Right lobe of liver (tissue), 6 donors: Measurements from ENCODE around the gene TOMM40L. TPM values are rescaled to one million over a fixed set of nuclear protein-coding genes. Genes with fewer than 3 reads are reported as not detected.

Source experiments
- ATAC-seq, 4 donors: fragments of 200-7000 bp; cut with Tn5 transposase; one replicate each; pipeline ENCODE4 v1.9.1; 2020; ENCODE audit warnings: mild to moderate bottlenecking in 4 of 4, moderate library complexity in 4 of 4
- DNase-seq, 3 donors: peaks; one replicate each; pipeline ENCODE4 v3.0.0-alpha.2; 2020
- H3K27ac ChIP-seq, 3 donors: fragments of 200-600 bp; one replicate each; pipeline ENCODE4 v1.8.0; 2022
- H3K27me3 ChIP-seq, 2 donors: fragments of 200-600 bp; one replicate each; pipeline ENCODE4 v1.8.0; 2022
- H3K36me3 ChIP-seq, 4 donors: fragments of 200-600 bp; sonication (generic) in 1 of 4; one replicate each; pipeline versions ENCODE4 v1.5.1 to v1.8.0; 2017 to 2022; ENCODE audit warnings: control low read depth in 1 of 4
- H3K4me1 ChIP-seq, 4 donors: fragments of 200-600 bp; sonication (generic) in 1 of 4; one replicate each; pipeline versions ENCODE4 v1.5.1 to v1.8.0; 2017 to 2022; ENCODE audit warnings: control low read depth in 1 of 4
- H3K4me3 ChIP-seq, 3 donors: fragments of 200-600 bp; one replicate each; pipeline ENCODE4 v1.8.0; 2022
- H3K9me3 ChIP-seq, 4 donors: fragments of 200-600 bp; sonication (generic) in 1 of 4; one replicate each; pipeline versions ENCODE4 v1.5.1 to v1.8.0; 2017 to 2022; ENCODE audit warnings: control low read depth in 1 of 4
- CTCF ChIP-seq, 4 donors: fragments of 200-600 bp in 3 of 4; fragments of 450-650 bp in 1 of 4; IDR thresholded peaks; one replicate each; pipeline versions ENCODE4 v1.5.1 to v1.8.0; 2016 to 2022; ENCODE audit warnings: antibody characterized with exemption in 4 of 4, mild to moderate bottlenecking in 2 of 4
- POLR2A ChIP-seq: fragments of 450-650 bp; IDR thresholded peaks from one replicate; pipeline ENCODE4 v1.6.1; 2017; ENCODE audit warnings: antibody characterized with exemption, mild to moderate bottlenecking
- WGBS: methylation state at CpG from one replicate; pipeline ENCODE4 v1.1.6; 2018; ENCODE audit warnings: low coverage, low lambda C conversion rate; ENCODE audit not compliant: insufficient coverage; ENCODE audit errors: missing lambda C conversion rate; 5-methylcytosine and 5-hydroxymethylcytosine counted together
- intact Hi-C, 2 donors: fragments of 100-400 bp; cut with DNase I; formaldehyde crosslinking; loops; one replicate each; pipeline versions ENCODE4 v1.11.2 to v1.14.1; 2022
- total RNA-seq, 6 experiments: library from RNA; depleted of rRNA in 2 of 6; stranded (reverse); fragments of >200 nt in 2 of 6; fragmentation: NEBNext Ultra II Directional in 3 of 6; extraction: Animal tissue kit (Norgen Biotek cat#: 25700) in 3 of 6; gene quantifications; one replicate each; pipeline versions ENCODE4 v1.1.0 to v1.2.4, GENCODE V29; 2016 to 2023
- donor health status: DM: no; HTN: yes; CAD: no.
- donor health status: DM: no; HTN: no; CAD: no.
- donor health status: DM: no; HTN: no; CAD: no.
- donor health status: DM: no; HTN: yes; CAD: no.
- donor health status: DM: no; HTN: yes; CAD: no.

Gene TOMM40L
- total RNA-seq, 6 experiments from 2014 or later: 4.3 to 18.5 (median 8.1) TPM

GRCh38 chr1:161209790-161210409 lies 16.0 kb upstream of the TOMM40L start:
- 10% methylated on average over 10 of the region's 11 CpGs for WGBS
- ATAC-seq (peak; percentile 96 to 98 (median 96)), DNase-seq (peak; percentile 84 to 88 (median 84))
- TF ChIP-seq POLR2A (no peak), CTCF (IDR thresholded peaks at IDR 0.05) (peak; percentile 89 to 97 (median 96))
- Histone ChIP-seq H3K27me3 (no peaks in the 10 kb centered on the region), H3K9me3 (no peaks in the 10 kb centered on the region), H3K4me1 (peaks cover 0 to 9% (median 0%) of the 10 kb centered on the region in 4 donors), H3K4me3 (no peak overlapping the region), H3K27ac (no peak overlapping the region), H3K36me3 (peaks cover 0 to 88% (median 36%) of the 10 kb centered on the region in 4 donors)
- intact Hi-C loops: no loop called here

- DNase-seq (no peak), ATAC-seq (no peak)
- peak overlapping the region in 1 of 3 donors; percentile 63 for H3K27ac ChIP-seq
- 78% methylated on average over 7 of the region's 9 CpGs for WGBS
- no peaks in the 10 kb centered on the region for H3K27me3 ChIP-seq
- H3K9me3 ChIP-seq: no peaks in the 10 kb centered on the region
- H3K4me1 ChIP-seq: peaks cover 0 to 44% (median 3%) of the 10 kb centered on the region in 4 donors
- intact Hi-C loops: no loop called here
- TF ChIP-seq POLR2A (no peak), CTCF (IDR thresholded peaks at IDR 0.05) (no peak)
- H3K4me3 ChIP-seq: no peak overlapping the region
- peaks cover 0 to 49% (median 24%) of the 10 kb centered on the region in 4 donors for H3K36me3 ChIP-seq
These were observed 11.5 kb upstream of the TOMM40L start for GRCh38 chr1:161214369-161214768.

DNA sequence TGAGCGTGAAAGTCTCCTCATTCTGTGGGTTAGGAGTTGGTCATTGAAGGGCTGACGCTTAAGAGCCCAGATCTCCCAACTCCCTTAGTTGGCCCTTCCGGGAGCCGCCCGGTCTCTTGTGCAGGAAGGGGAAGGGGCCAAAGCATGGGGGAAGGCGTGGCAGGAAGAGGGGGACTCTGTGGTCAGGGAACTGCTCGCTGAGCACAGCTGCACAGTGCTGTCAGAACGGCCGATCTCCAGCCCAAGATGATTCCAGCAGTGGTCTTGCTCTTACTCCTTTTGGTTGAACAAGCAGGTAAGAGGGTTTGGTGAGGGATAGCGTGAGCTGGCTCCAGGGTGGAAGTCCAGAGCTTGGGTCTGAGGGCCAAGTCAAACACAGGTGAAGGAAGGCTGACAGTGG lies 10.8 kb upstream of the TOMM40L start, which contains the start of gene FCER1G:
Gene FCER1G, plus strand, starts transcription at position 220 of the 400 bp plus-strand sequence. Its CDS starts 27 bp downstream, at position 247.
- peak within 1 kb of the TSS; percentile 14 to 38 (median 21) for H3K4me3 ChIP-seq
- peak within 1 kb of the TSS; percentile 30 to 79 (median 63) for H3K27ac ChIP-seq
- H3K9me3 ChIP-seq: no peaks in the 10 kb centered on the region
- H3K36me3 ChIP-seq: peaks cover 0 to 45% (median 23%) of the 10 kb centered on the region in 4 donors
- peak; percentile 5 to 57 (median 26) for ATAC-seq
- no peaks in the 10 kb centered on the region for H3K27me3 ChIP-seq
- TF ChIP-seq CTCF (IDR thresholded peaks at IDR 0.05): no peak
- peak; percentile 66 for TF ChIP-seq POLR2A
- H3K4me1 ChIP-seq: peaks cover 0 to 42% (median 5%) of the 10 kb centered on the region in 4 donors
- 54% methylated on average over 6 of the region's 10 CpGs for WGBS
- intact Hi-C loops: no loop called here
- peak in 2 of 3 donors; percentile 67 to 76 for DNase-seq

DNA sequence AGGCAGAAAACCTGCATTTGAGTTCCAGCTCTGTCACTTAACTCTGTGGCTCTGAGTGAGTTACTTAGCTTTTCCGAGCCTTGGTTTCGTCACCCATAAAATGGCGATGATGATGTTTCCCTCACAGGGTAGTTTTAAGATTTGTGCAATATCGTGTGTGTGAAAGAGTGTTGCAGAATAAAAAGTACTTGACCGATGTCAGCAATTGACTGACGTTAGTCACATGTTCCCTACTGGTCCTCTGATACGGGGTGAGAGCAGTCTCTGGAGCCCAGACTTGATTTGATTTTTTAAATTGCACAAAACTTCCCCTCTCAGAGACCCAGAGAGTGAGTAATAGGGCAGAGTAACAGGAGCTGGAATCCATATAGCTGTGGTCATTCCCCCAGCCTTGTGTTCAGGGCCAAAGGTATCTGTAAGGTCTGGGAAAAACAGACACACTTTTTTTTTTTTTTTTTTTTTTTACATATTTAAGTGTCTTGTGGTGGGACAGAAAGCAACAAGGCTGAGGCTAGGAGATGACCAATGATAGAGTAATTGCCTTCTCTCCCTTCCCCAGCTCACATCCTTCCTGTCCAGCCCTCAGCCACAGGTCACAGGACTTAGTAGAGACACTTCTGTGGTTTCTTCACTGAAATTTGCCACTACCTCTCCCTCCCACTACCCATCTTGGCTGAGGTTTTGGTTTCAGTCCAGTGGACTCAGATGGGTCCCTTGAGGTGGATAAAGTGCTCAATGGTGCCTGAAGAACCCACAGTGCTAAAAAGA lies 8.7 kb upstream of the TOMM40L start:
- 3% methylated on average over 4 of the region's 7 CpGs for WGBS

More for the DNA sequence above, 8.7 kb upstream of the TOMM40L start:
- Histone ChIP-seq H3K27ac (peak overlapping the region; percentile 66 to 93 (median 90)), H3K4me3 (peak overlapping the region in 2 of 3 donors; percentile 3 to 31), H3K9me3 (no peaks in the 10 kb centered on the region), H3K4me1 (peaks cover 0 to 51% (median 8%) of the 10 kb centered on the region in 4 donors), H3K27me3 (no peaks in the 10 kb centered on the region), H3K36me3 (peaks cover 0 to 26% (median 13%) of the 10 kb centered on the region in 4 donors)
- TF ChIP-seq CTCF (IDR thresholded peaks at IDR 0.05) (no peak), POLR2A (peak; percentile 76)
- intact Hi-C loops: no loop called here
- no peak for DNase-seq
- ATAC-seq: peak; percentile 43 to 66 (median 60)
